HepG2 (cell line): ENCODE data around the gene TXNDC12. TPM values are rescaled to one million over a fixed set of nuclear protein-coding genes. Genes with fewer than 3 reads are reported as not detected.

Experiments used
- AGO1 ChIP-seq: fragments of 200-400 bp; formaldehyde crosslinking; IDR thresholded peaks from 2 replicates; pipeline ENCODE4 v1.6.1; 2017; ENCODE audit warnings: mild to moderate bottlenecking, low read depth, low read length, moderate library complexity; ENCODE audit not compliant: poor library complexity, severe bottlenecking
- AHDC1 ChIP-seq: sonication (generic); formaldehyde crosslinking; IDR thresholded peaks from 2 replicates; pipeline ENCODE4 v1.5.1; 2020; ENCODE audit warnings: mild to moderate bottlenecking, missing genetic modification reagents, borderline replicate concordance
- BATF2 ChIP-seq: sonication (generic); formaldehyde crosslinking; IDR thresholded peaks from 2 replicates; pipeline ENCODE4 v1.8.0; 2022; ENCODE audit warnings: mild to moderate bottlenecking, missing genetic modification reagents, moderate library complexity
- CCAR2 ChIP-seq: fragments of 200-400 bp; formaldehyde crosslinking; optimal IDR thresholded peaks from 2 replicates; pipeline ENCODE3; 2018; ENCODE audit warnings: low read depth, mild to moderate bottlenecking, low read length, moderate library complexity
- EHMT2 ChIP-seq: fragments of 200-600 bp; sonication (generic); IDR thresholded peaks from 2 replicates; pipeline ENCODE4 v1.7.0; 2017; ENCODE audit warnings: antibody characterized with exemption, low read depth, low read length, borderline replicate concordance
- FLYWCH1 ChIP-seq: sonication (generic); formaldehyde crosslinking; IDR thresholded peaks from 2 replicates; pipeline ENCODE4 v1.8.1; 2023; ENCODE audit warnings: mild to moderate bottlenecking, missing genetic modification reagents
- GATAD2A ChIP-seq: IDR thresholded peaks from 2 replicates; pipeline ENCODE4 v1.6.1; 2016
- IKZF4 ChIP-seq: sonication (generic); formaldehyde crosslinking; IDR thresholded peaks from 2 replicates; pipeline ENCODE4 v1.5.1; 2020; ENCODE audit warnings: borderline replicate concordance, mild to moderate bottlenecking, low read depth, missing genetic modification reagents; ENCODE audit errors: not compliant biosample characterization
- NFE2L1 ChIP-seq: sonication (generic); formaldehyde crosslinking; IDR thresholded peaks from 2 replicates; pipeline ENCODE4 v1.4.0; 2020; ENCODE audit warnings: missing genetic modification reagents, mild to moderate bottlenecking, borderline replicate concordance
- NR0B2 ChIP-seq: sonication (generic); formaldehyde crosslinking; IDR thresholded peaks from 2 replicates; pipeline ENCODE4 v1.4.0; 2020; ENCODE audit warnings: mild to moderate bottlenecking, missing genetic modification reagents
- RBM22 ChIP-seq: fragments of 200-400 bp; formaldehyde crosslinking; optimal IDR thresholded peaks from 2 replicates; pipeline ENCODE3; 2017; ENCODE audit warnings: mild to moderate bottlenecking, low read length, moderate library complexity
- RFX5 ChIP-seq: IDR thresholded peaks from 2 replicates; pipeline ENCODE4 v1.6.1; 2011; ENCODE audit warnings: low read depth, low read length, improper control_type of control experiment
- SP5 ChIP-seq: IDR thresholded peaks from 2 replicates; pipeline ENCODE4 v1.6.1; 2016; ENCODE audit warnings: low read depth, borderline replicate concordance
- THAP8 ChIP-seq: sonication (generic); formaldehyde crosslinking; IDR thresholded peaks from 2 replicates; pipeline ENCODE4 v1.5.1; 2020; ENCODE audit warnings: missing genetic modification reagents, mild to moderate bottlenecking, borderline replicate concordance
- ZBTB38 ChIP-seq: sonication (generic); formaldehyde crosslinking; IDR thresholded peaks from 2 replicates; pipeline ENCODE4 v1.5.1; 2020; ENCODE audit warnings: mild to moderate bottlenecking, missing genetic modification reagents
- ZGPAT ChIP-seq: IDR thresholded peaks from 2 replicates; pipeline ENCODE4 v1.6.1; 2016; ENCODE audit warnings: mild to moderate bottlenecking
- ZNF101 ChIP-seq: sonication (generic); formaldehyde crosslinking; IDR thresholded peaks from 2 replicates; pipeline ENCODE4 v1.4.0; 2020; ENCODE audit warnings: mild to moderate bottlenecking, low read depth, missing genetic modification reagents, borderline replicate concordance
- ZNF317 ChIP-seq: sonication (generic); formaldehyde crosslinking; IDR thresholded peaks from 2 replicates; pipeline ENCODE4 v1.5.0; 2020; ENCODE audit warnings: mild to moderate bottlenecking, missing genetic modification reagents
- ZNF446 ChIP-seq: sonication (generic); formaldehyde crosslinking; IDR thresholded peaks from 2 replicates; pipeline ENCODE4 v1.5.0; 2020; ENCODE audit warnings: mild to moderate bottlenecking, missing genetic modification reagents
- ZNF737 ChIP-seq: sonication (generic); formaldehyde crosslinking; IDR thresholded peaks from 2 replicates; pipeline ENCODE4 v1.5.0; 2020; ENCODE audit warnings: missing genetic modification reagents, mild to moderate bottlenecking, borderline replicate concordance
- polyA plus RNA-seq, 8 experiments: library from polyadenylated mRNA; depleted of rRNA in 3 of 8; stranded (reverse) in 7 of 8; unstranded in 1 of 8; fragments of >200 nt; fragmentation: Illumina TruSeq in 4 of 8; extraction: Trizol in 4 of 8; gene quantifications; 2 replicates each; pipeline versions ENCODE4 v1.2.1 to v1.2.3, GENCODE V29; 2011 to 2016; ENCODE audit warnings: low read depth in 4 of 8, missing spikeins in 1 of 8, mixed read lengths in 1 of 8; ENCODE audit not compliant: insufficient read depth in 1 of 8
- total RNA-seq, 5 experiments: library from RNA; depleted of rRNA; stranded (reverse); fragments of >200 nt; fragmentation: Illumina TruSeq; extraction: Trizol; gene quantifications; 2 replicates each; pipeline ENCODE4 v1.2.3, GENCODE V29; 2016; ENCODE audit warnings: low read depth in 1 of 5

The TXNDC12 gene
- total and polyA plus RNA-seq, 2 of the 13 experiments (the other 11 are each of a cell fraction or from before 2014, with no cell fraction given): 65.6 to 67.2 TPM

GRCh38 chr1:52056163-52056936 is 1.4 kb upstream of the TXNDC12 start, which contains the start of gene BTF3L4 (continued):
- no peak for TF ChIP-seq AHDC1
- TF ChIP-seq FLYWCH1: no peak
- no peak for TF ChIP-seq BATF2
- no peak for TF ChIP-seq ZBTB38 (CRISPR knock-in tag)
- no peak; the same call in 1 of the 2 replicates for TF ChIP-seq NFE2L1
- TF ChIP-seq GATAD2A (CRISPR knock-in tag): no peak; the same call in 1 of the 2 replicates
- no peak for TF ChIP-seq CCAR2
- TF ChIP-seq IKZF4 (CRISPR knock-in tag): no peak
- TF ChIP-seq AGO1: no peak
- TF ChIP-seq SP5 (CRISPR knock-in tag): peak; percentile 34; the same call in 1 of the 2 replicates
- no peak for TF ChIP-seq ZNF101 (CRISPR knock-in tag)
- no peak for TF ChIP-seq RFX5
- no peak for TF ChIP-seq EHMT2
- TF ChIP-seq THAP8 (CRISPR knock-in tag): 0 out of 2 replicates have a peak, but pooled peaks have one; percentile 32
- no peak for TF ChIP-seq NR0B2
- no peak for TF ChIP-seq ZNF737 (CRISPR knock-in tag)
- no peak for TF ChIP-seq ZNF317 (CRISPR knock-in tag)
- TF ChIP-seq ZNF446 (CRISPR knock-in tag): no peak
- TF ChIP-seq ZGPAT (CRISPR knock-in tag): peak; percentile 33; the same call in 1 of the 2 replicates
- no peak for TF ChIP-seq RBM22
